HCT116 (cell line): Measurements from ENCODE around the gene REEP3. TPM values are rescaled to one million over a fixed set of nuclear protein-coding genes. Genes with fewer than 3 reads are reported as not detected.

Experiments used
- ATAC-seq: fragments of 200-7000 bp; cut with Tn5 transposase; 2 replicates; pipeline ENCODE4 v1.9.1; 2020; ENCODE audit warnings: mild to moderate bottlenecking, moderate library complexity
- BruUV-seq: library from RNA; stranded (reverse); fragments of 400-500 nt; replicated peaks from 2 replicates; lab custom pipeline; 2021; lab: Mats Ljungman, UMichigan
- CTCF ChIA-PET: fragments of 300-600 bp; sonication (Branson Sonifier 250); formaldehyde crosslinking; loops from one replicate; lab custom pipeline; 2021; ENCODE audit warnings: antibody characterized with exemption; lab: Charles Lee
- POLR2A ChIA-PET: fragments of 300-600, 350-600 bp; sonication (Branson Sonifier 250); formaldehyde crosslinking; loops from one replicate; lab custom pipeline; 2021; ENCODE audit warnings: antibody characterized with exemption; lab: Charles Lee
- RAD21 ChIA-PET, 2 experiments: fragments of 300-600 bp; sonication (Branson Sonifier 250); formaldehyde crosslinking; loops; one replicate each; lab custom pipeline; 2023; ENCODE audit warnings: low total read pairs in 2 of 2; ENCODE audit not compliant: uncharacterized antibody in 2 of 2, unreplicated experiment in 2 of 2, low non-redundant PET in 1 of 2; lab: Charles Lee
- DNase-seq: peaks from one replicate; pipeline ENCODE4 v3.0.0-alpha.2; 2010; ENCODE audit warnings: low read depth, low spot score
- H2AFZ ChIP-seq: fragments of 200-600 bp; shearing (Covaris generic), sonication (generic); 2 replicates; pipeline ENCODE4 v1.6.1; 2017; ENCODE audit warnings: low read depth, mixed run types, mixed read lengths, antibody characterized with exemption, low read length; ENCODE audit not compliant: poor library complexity, severe bottlenecking
- H3K27ac ChIP-seq: 2 replicates; pipeline ENCODE4 v1.5.1; 2012; ENCODE audit warnings: low read depth, low read length
- H3K27me3 ChIP-seq: fragments of 200-600 bp; sonication (generic); 2 replicates; pipeline ENCODE4 v1.6.1; 2016; ENCODE audit warnings: mixed run types, low read length, mixed read lengths; ENCODE audit not compliant: insufficient read depth
- H3K36me3 ChIP-seq, 2 experiments: fragments of 200-500 bp in 1 of 2; fragments of 200-600 bp in 1 of 2; sonication (Bioruptor generic) in 1 of 2; sonication (generic) in 1 of 2; 2 replicates each; pipeline versions ENCODE4 v1.5.1 to v1.6.1; 2014 to 2016; ENCODE audit warnings: low read length in 2 of 2, inconsistent platforms in 1 of 2, mixed read lengths in 1 of 2, mixed run types in 1 of 2; ENCODE audit not compliant: insufficient read depth in 2 of 2, control insufficient read depth in 1 of 2
- H3K4me1 ChIP-seq, 2 experiments: fragments of 200-600 bp in 1 of 2; sonication (generic) in 1 of 2; 2 replicates each; pipeline versions ENCODE4 v1.5.1 to v1.6.1; 2012 to 2017; ENCODE audit warnings: low read length in 2 of 2, inconsistent platforms in 1 of 2, mild to moderate bottlenecking in 1 of 2, mixed read lengths in 1 of 2, mixed run types in 1 of 2, moderate library complexity in 1 of 2; ENCODE audit not compliant: insufficient read depth in 2 of 2, control insufficient read depth in 1 of 2
- H3K4me2 ChIP-seq: fragments of 200-600 bp; sonication (generic); 2 replicates; pipeline ENCODE4 v1.6.1; 2017; ENCODE audit warnings: mixed run types, low read length, mixed read lengths
- H3K4me3 ChIP-seq, 2 experiments: fragments of 200-600 bp in 1 of 2; sonication (generic) in 1 of 2; replicated peaks in 1 of 2; 2 replicates each; pipeline ENCODE4 v1.5.1; 2011 to 2016; ENCODE audit warnings: low read length in 2 of 2, control low read depth in 1 of 2, low read depth in 1 of 2, mild to moderate bottlenecking in 1 of 2, mixed read lengths in 1 of 2, mixed run types in 1 of 2
- H3K79me2 ChIP-seq: fragments of 200-600 bp; sonication (generic); 2 replicates; pipeline ENCODE4 v1.6.1; 2017; ENCODE audit warnings: mild to moderate bottlenecking, mixed run types, low read length, moderate library complexity, mixed read lengths; ENCODE audit not compliant: insufficient read depth
- H3K9ac ChIP-seq: fragments of 200-600 bp; sonication (generic); 2 replicates; pipeline ENCODE4 v1.6.1; 2016; ENCODE audit warnings: low read length, mixed read lengths
- H3K9me2 ChIP-seq: fragments of 200-600 bp; sonication (generic), shearing (Covaris generic); 2 replicates; pipeline ENCODE4 v1.6.1; 2017; ENCODE audit warnings: mixed run types, mild to moderate bottlenecking, moderate library complexity; ENCODE audit not compliant: insufficient read depth
- H3K9me3 ChIP-seq, 2 experiments: fragments of 200-500 bp in 1 of 2; fragments of 200-600 bp in 1 of 2; sonication (Bioruptor generic) in 1 of 2; sonication (generic) in 1 of 2; 2 replicates each; pipeline ENCODE4 v1.6.1; 2014 to 2017; ENCODE audit warnings: low read length in 2 of 2, mixed read lengths in 2 of 2, inconsistent platforms in 1 of 2, low read depth in 1 of 2, mild to moderate bottlenecking in 1 of 2, mixed run types in 1 of 2, moderate library complexity in 1 of 2; ENCODE audit not compliant: control insufficient read depth in 1 of 2, insufficient read depth in 1 of 2
- H4K20me1 ChIP-seq: fragments of 200-600 bp; sonication (generic), shearing (Covaris generic); 2 replicates; pipeline ENCODE4 v1.6.1; 2017; ENCODE audit warnings: mixed run types, mild to moderate bottlenecking, moderate library complexity; ENCODE audit not compliant: insufficient read depth
- ATF3 ChIP-seq: IDR thresholded peaks from 2 replicates; pipeline ENCODE4 v1.6.1; 2012
- CBX3 ChIP-seq: IDR thresholded peaks from 2 replicates; pipeline ENCODE4 v1.6.1; 2012; ENCODE audit warnings: low read depth
- CEBPB ChIP-seq: IDR thresholded peaks from 2 replicates; pipeline ENCODE4 v1.6.1; 2012; ENCODE audit warnings: low read depth
- CTCF ChIP-seq, 3 experiments: fragments of 200-600 bp in 1 of 3; sonication (generic) in 1 of 3; IDR thresholded peaks in 2 of 3; conservative IDR thresholded peaks in 1 of 3; 2 replicates each; pipeline ENCODE4 v1.5.1; 2012 to 2017; ENCODE audit warnings: low read depth in 2 of 3, low read length in 2 of 3, antibody characterized with exemption in 1 of 3, borderline replicate concordance in 1 of 3, control low read depth in 1 of 3, mild to moderate bottlenecking in 1 of 3, mixed read lengths in 1 of 3, mixed run types in 1 of 3, moderate library complexity in 1 of 3; ENCODE audit not compliant: insufficient read depth in 1 of 3
- EGR1 ChIP-seq: IDR thresholded peaks from 2 replicates; pipeline ENCODE4 v1.6.1; 2012; ENCODE audit warnings: low read depth
- ELF1 ChIP-seq: IDR thresholded peaks from 2 replicates; pipeline ENCODE4 v1.6.1; 2012; ENCODE audit warnings: low read depth, borderline replicate concordance
- EZH2 ChIP-seq: fragments of 200-600 bp; sonication (generic); IDR thresholded peaks from 2 replicates; pipeline ENCODE4 v1.6.1; 2017; ENCODE audit warnings: antibody characterized with exemption, mixed run types
- EZH2phosphoT487 ChIP-seq: fragments of 200-600 bp; IDR thresholded peaks from 2 replicates; pipeline ENCODE4 v1.6.1; 2018; ENCODE audit warnings: antibody characterized with exemption, borderline replicate concordance
- FOSL1 ChIP-seq: IDR thresholded peaks from 2 replicates; pipeline ENCODE4 v1.6.1; 2012; ENCODE audit warnings: low read depth
- MAX ChIP-seq: IDR thresholded peaks from 2 replicates; pipeline ENCODE4 v1.6.1; 2012
- POLR2A ChIP-seq: IDR thresholded peaks from 2 replicates; pipeline ENCODE4 v1.7.0; 2011; ENCODE audit warnings: borderline replicate concordance; ENCODE audit not compliant: insufficient read depth, insufficient read length; ENCODE audit errors: extremely low read depth
- RAD21 ChIP-seq: IDR thresholded peaks from 2 replicates; pipeline ENCODE4 v1.6.1; 2012; ENCODE audit warnings: low read depth, mild to moderate bottlenecking
- SIN3A ChIP-seq: IDR thresholded peaks from 2 replicates; pipeline ENCODE4 v1.6.1; 2012; ENCODE audit warnings: low read depth
- SP1 ChIP-seq: IDR thresholded peaks from 2 replicates; pipeline ENCODE4 v1.6.1; 2012; ENCODE audit warnings: low read depth
- SRF ChIP-seq: IDR thresholded peaks from 2 replicates; pipeline ENCODE4 v1.6.1; 2012; ENCODE audit warnings: low read depth
- YY1 ChIP-seq: IDR thresholded peaks from 2 replicates; pipeline ENCODE4 v1.6.1; 2011; ENCODE audit warnings: low read length, low read depth, moderate library complexity, mild to moderate bottlenecking; ENCODE audit not compliant: insufficient replicate concordance; ENCODE audit errors: extremely low read depth
- ZBTB33 ChIP-seq: IDR thresholded peaks from 2 replicates; pipeline ENCODE4 v1.6.1; 2011; ENCODE audit warnings: mild to moderate bottlenecking, low read length, moderate library complexity; ENCODE audit not compliant: insufficient replicate concordance; ENCODE audit errors: extremely low read depth
- ZFX ChIP-seq: fragments of 450-650 bp; IDR thresholded peaks from 2 replicates; pipeline ENCODE4 v1.6.1; 2017
- ZNF274 ChIP-seq: fragments of 200-500 bp; sonication (Bioruptor generic); IDR thresholded peaks from 2 replicates; pipeline ENCODE4 v1.6.1; 2014; ENCODE audit warnings: mild to moderate bottlenecking, low read depth, low read length, inconsistent platforms
- intact Hi-C: fragments of 100-400 bp; cut with micrococcal nuclease; formaldehyde crosslinking; loops from 2 replicates; pipeline ENCODE4 v1.10.0; 2022
- total RNA-seq: library from RNA; stranded (reverse); gene quantifications from one replicate; pipeline ENCODE4 v1.2.1, GENCODE V29; 2021; ENCODE audit not compliant: unreplicated experiment

REEP3 gene
- total RNA-seq, 1 experiment from 2014 or later, result 41.3 TPM

- no peaks in the 10 kb centered on the region for H3K79me2 ChIP-seq
- H3K9me3 ChIP-seq, result no peaks in the 10 kb centered on the region
- no peak overlapping the region for H3K4me2 ChIP-seq
- H3K27me3 ChIP-seq, result no peaks in the 10 kb centered on the region
- H3K9me2 ChIP-seq, result no peaks in the 10 kb centered on the region
- peaks cover 4 to 5% of the 10 kb centered on the region in 2 experiments; a peak in 2 of 4 replicates for H3K36me3 ChIP-seq
- CTCF ChIA-PET, result no interaction called here
- no peak for TF ChIP-seq ELF1
- TF ChIP-seq ATF3, result no peak
- TF ChIP-seq EZH2phosphoT487, result no peak
- TF ChIP-seq SIN3A, result no peak
- no peak for TF ChIP-seq ZNF274
- TF ChIP-seq CEBPB, result no peak
- TF ChIP-seq MAX, result no peak
- TF ChIP-seq CBX3, result no peak
- no peak for TF ChIP-seq POLR2A
- TF ChIP-seq EZH2, result no peak
- TF ChIP-seq YY1, result no peak
- no peak for TF ChIP-seq FOSL1
- no peak for TF ChIP-seq ZBTB33
- no peak for TF ChIP-seq SP1
- TF ChIP-seq ZFX, result no peak
- no peak for TF ChIP-seq EGR1
- TF ChIP-seq RAD21, result no peak
- TF ChIP-seq CTCF (IDR thresholded peaks at IDR 0.05 in 2 of 3, conservative IDR thresholded peaks at IDR 0.05 in 1 of 3; ENCODE audit: borderline replicate concordance in 1 of 3, insufficient read depth in 1 of 3, low read depth in 2 of 3, low read length in 2 of 3), result no peak
- TF ChIP-seq SRF, result no peak
- peaks cover 0 to 3% of the 10 kb centered on the region in 2 experiments; a peak in 1 of 4 replicates for H3K4me1 ChIP-seq
- no peak for ATAC-seq
- intact Hi-C loops, result no loop called here
- H3K9ac ChIP-seq, result no peak overlapping the region
- no peaks in the 10 kb centered on the region for H4K20me1 ChIP-seq
- no peak overlapping the region for H3K4me3 ChIP-seq
- DNase-seq, result no peak
- H3K27ac ChIP-seq, result no peak overlapping the region
- RAD21 ChIA-PET, result no interaction called here
- BruUV-seq, result no TSS peak
- no peak overlapping the region for H2AFZ ChIP-seq
- POLR2A ChIA-PET, result no interaction called here
These were observed 82.7 kb downstream of the REEP3 start for GRCh38 chr10:63603709-63604445.
